ENCODE measurements around the gene COQ4.

COQ4 gene

DNA sequence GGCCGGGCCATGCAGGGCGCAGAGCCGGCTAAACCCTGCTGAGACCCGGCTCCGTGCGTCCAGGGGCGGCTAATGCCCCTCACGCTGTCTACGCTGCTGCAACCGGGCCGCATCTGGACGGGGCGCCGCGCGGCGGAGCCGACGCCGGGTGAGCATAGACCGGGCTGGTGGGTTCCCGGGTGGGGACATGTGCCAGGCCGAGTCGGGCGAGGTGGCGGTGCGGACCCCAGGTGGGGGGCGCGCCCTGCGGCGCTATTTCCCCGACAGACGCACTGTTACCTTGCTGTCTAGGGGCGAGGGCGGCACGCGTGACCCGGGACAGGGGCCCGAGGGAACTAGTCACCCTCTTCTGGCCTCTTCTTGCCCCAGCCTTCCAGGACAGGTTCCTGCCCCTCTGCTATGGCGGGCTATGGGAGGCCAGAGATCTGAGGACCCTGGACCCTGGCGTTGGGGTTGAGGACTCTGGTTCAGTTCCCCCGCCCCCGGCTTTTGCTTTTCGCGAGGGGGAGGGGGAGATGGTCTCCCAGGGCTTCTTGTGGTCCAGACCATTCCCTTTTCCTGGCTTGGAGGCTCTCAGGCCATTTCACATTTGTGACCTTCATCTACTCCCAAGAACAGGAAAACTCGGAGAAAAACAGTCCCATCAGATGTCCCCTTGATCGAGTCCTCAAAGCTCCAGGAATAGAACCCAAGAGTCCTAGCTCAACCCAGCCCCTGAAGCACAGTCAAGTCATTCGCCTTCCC lies 18.2 kb downstream of the COQ4 start:
- in situ Hi-C loops (cut with MboI; ENCODE audit: low sequenced_read_pairs): no loop called here

- in situ Hi-C loops (cut with MboI; ENCODE audit: low sequenced_read_pairs): no loop called here
These were observed 18.8 kb downstream of the COQ4 start for GRCh38 chr9:128341435-128341849.

GRCh38 chr9:128342971-128343680 lies 20.5 kb downstream of the COQ4 start:
- in situ Hi-C loops (cut with MboI; ENCODE audit: low sequenced_read_pairs): no loop called here

DNA sequence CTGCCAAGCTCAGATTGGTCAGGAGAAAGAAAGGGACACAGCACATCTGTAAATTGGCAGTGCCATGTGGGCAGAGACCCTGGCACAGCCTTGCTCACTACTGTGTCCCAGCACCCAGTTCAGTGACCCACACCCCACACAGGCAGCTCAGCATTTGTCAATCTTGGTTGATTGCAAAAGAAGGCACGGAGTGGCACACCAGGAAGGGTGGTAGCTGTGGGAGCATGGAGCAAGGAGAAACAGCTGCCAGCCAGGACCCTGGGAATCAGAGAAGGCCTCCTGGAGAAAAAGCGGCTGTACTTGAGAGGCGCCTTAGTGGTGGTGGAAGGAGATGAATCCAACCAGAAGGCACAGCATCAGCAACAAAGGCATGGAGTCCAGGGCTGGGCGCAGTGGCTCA lies 21.2 kb downstream of the COQ4 start:
- in situ Hi-C loops (cut with MboI; ENCODE audit: low sequenced_read_pairs): no loop called here

GRCh38 chr9:128344931-128345605 lies 22.4 kb downstream of the COQ4 start:
- in situ Hi-C loops (cut with MboI; ENCODE audit: low sequenced_read_pairs): no loop called here

DNA sequence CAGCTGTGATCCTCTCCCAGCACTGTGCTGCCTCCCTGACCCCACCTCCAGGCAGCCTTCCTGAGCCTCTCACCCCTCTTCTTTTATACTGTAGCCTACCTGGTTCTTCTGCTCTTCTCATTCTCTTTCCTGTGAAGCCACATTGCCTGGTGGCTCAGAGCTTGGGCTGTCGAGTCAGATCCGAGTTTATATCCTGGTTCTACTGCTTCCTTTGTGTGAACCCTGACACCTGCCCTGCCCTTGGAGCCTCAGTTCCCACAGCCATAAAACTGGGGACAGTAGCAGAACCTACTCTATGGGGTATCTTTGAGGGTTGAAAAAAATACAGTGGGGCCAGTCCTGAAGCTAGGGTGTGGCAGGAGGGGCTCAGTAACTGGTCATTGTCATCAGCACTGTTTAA lies 26.5 kb downstream of the COQ4 start:
- in situ Hi-C loops (cut with MboI; ENCODE audit: low sequenced_read_pairs): no loop called here

- in situ Hi-C loops (cut with MboI; ENCODE audit: low sequenced_read_pairs): no loop called here
These were observed 27.1 kb downstream of the COQ4 start for GRCh38 chr9:128349772-128350171.

GRCh38 chr9:128355451-128355850 lies 32.8 kb downstream of the COQ4 start:
- in situ Hi-C loops (cut with MboI; ENCODE audit: low sequenced_read_pairs): no loop called here

- in situ Hi-C loops (cut with MboI; ENCODE audit: low sequenced_read_pairs): no loop called here
These were observed 35.5 kb downstream of the COQ4 start for GRCh38 chr9:128358090-128358489.

GRCh38 chr9:128358861-128359260 lies 36.2 kb downstream of the COQ4 start:
- in situ Hi-C loops (cut with MboI; ENCODE audit: low sequenced_read_pairs): no loop called here

GRCh38 chr9:128360826-128361225 lies 38.2 kb downstream of the COQ4 start:
- in situ Hi-C loops (cut with MboI; ENCODE audit: low sequenced_read_pairs): no loop called here

GRCh38 chr9:128361296-128361985 lies 38.8 kb downstream of the COQ4 start:
- in situ Hi-C loops (cut with MboI; ENCODE audit: low sequenced_read_pairs): no loop called here

- in situ Hi-C loops (cut with MboI; ENCODE audit: low sequenced_read_pairs): no loop called here
These were observed 39.5 kb downstream of the COQ4 start for GRCh38 chr9:128361986-128362646.

DNA sequence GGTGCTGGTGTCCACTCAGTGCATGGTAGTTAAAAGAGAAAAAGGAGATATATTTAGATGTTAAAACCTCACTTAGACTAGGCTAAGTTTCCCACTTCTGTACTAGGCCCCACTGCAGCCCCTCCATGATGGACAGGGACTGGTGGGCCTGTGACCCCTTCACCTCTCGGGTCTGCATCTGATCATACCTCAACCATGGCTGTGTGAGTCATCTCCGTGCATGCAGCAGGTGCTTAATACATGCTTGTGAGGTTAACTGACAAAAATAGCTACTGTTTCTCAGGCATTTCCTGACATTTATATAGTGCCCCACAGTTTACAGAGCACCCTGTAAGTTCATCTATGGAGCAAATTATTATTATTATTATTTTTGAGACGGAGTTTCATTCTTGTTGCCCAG lies 40.1 kb downstream of the COQ4 start:
- in situ Hi-C loops (cut with MboI; ENCODE audit: low sequenced_read_pairs): no loop called here

GRCh38 chr9:128365525-128365924 lies 42.9 kb downstream of the COQ4 start:
- in situ Hi-C loops (cut with MboI; ENCODE audit: low sequenced_read_pairs): no loop called here

- in situ Hi-C loops (cut with MboI; ENCODE audit: low sequenced_read_pairs): no loop called here
These were observed 46.5 kb downstream of the COQ4 start for GRCh38 chr9:128369024-128369706.

GRCh38 chr9:128370367-128370751 lies 47.7 kb downstream of the COQ4 start:
- in situ Hi-C loops (cut with MboI; ENCODE audit: low sequenced_read_pairs): no loop called here

DNA sequence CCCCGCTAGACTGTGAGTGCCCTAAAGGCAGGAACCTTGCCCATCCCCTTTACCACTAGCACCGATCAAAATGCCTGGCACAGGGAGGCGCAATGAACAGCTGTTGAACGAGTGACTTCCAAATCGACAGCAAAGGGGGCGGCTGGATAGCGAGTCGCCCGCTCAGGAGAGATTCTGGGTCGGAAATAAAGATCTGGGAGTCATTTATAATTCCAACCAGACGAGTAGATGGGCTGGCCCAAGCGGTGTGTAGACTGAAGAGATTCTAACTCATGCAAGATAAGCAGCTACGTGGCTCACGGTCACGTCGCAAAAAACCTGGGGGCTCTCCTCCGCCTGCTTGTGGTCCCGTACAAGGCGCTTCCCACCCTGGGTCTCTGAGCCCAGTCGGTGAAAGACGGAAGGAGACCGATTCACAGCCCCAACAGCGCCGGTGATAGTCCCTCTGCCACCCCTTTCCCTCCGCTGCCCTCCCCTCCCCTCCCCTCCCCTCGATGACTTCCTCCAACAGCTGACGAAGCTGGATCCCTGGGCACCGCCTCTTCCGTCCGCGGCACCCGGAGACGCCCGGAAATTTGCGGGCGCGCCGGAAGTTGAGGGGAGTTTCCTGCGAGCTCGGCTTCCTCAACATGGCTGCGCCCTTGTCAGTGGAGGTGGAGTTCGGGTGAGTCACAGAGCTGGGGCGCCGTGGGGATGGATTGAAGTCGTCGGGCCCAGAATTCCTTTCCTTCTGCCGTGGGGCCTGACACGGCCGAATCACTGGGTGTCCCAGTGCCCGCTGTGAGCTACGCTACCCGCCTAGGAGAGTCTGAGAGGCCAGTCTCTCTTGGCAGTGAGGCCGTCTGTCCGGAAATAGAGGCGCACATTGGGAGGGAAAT lies 48.4 kb downstream of the COQ4 start, which contains the start of gene URM1:
Gene URM1, plus strand, starts transcription at position 623 of the 878 bp plus-strand sequence. Its CDS starts 7 bp downstream, at position 630.
- in situ Hi-C loops (cut with MboI; ENCODE audit: low sequenced_read_pairs): no loop called here

DNA sequence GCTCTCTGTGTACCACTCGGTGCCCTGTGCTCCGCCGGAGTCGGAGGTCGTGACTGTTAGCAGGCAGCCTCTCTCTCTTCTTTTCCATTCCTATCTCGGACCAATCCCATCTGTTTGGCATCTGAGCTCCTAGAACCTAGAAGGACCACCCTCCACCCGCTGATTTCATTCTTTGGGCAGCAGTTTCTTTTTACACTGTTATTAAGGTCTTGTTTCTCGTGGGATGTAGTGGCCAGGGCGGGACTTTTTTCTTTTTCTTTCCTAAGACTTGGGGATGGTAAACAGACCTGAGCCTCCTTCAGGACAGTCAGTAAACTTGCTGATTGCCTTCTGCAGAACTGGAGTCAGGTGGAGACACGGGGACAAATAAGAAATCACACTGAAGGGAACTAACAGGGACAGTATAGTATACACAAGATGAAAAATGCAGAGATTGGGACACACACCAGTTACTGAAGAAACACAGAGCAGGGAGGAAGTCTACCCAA lies 49.0 kb downstream of the COQ4 start:
- in situ Hi-C loops (cut with MboI; ENCODE audit: low sequenced_read_pairs): no loop called here
